GM21529 (cell line): ENCODE results near the gene EGFL8.
"Not testable (repeated sequence)": the region's sequence is repeated elsewhere in the genome, so short reads cannot be mapped to it uniquely, and the experiment has no call there.

Experiments used
- ATAC-seq: cut with Tn5 transposase; IDR thresholded peaks from one replicate; pipeline ENCODE4 v1.9.1; 2021; ENCODE audit not compliant: unreplicated experiment

The EGFL8 gene

DNA sequence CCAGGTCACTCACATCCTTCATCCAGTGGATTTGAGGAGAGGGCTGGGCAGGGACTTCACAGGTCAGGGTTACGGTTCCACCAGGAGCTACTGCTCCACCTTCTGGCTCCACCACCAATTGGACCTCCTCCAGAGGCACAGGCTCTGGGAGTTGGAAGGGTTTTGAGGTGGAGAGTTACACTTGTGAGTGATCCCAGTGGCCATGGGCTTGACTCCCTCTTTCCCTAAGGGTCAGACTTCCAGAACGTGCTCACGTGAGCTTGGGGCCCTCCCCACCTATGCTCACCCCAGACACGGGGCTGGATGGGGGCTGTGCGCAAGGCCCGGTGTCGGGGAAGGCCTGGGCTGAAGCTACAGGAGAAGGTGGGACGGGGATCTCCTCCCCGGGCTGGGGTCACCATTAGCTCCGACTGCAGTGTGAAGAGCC is 18.2 kb downstream of the EGFL8 start:
- no peak for ATAC-seq

GRCh38 chr6:32183030-32183429 is 18.6 kb downstream of the EGFL8 start:
- no peak for ATAC-seq

DNA sequence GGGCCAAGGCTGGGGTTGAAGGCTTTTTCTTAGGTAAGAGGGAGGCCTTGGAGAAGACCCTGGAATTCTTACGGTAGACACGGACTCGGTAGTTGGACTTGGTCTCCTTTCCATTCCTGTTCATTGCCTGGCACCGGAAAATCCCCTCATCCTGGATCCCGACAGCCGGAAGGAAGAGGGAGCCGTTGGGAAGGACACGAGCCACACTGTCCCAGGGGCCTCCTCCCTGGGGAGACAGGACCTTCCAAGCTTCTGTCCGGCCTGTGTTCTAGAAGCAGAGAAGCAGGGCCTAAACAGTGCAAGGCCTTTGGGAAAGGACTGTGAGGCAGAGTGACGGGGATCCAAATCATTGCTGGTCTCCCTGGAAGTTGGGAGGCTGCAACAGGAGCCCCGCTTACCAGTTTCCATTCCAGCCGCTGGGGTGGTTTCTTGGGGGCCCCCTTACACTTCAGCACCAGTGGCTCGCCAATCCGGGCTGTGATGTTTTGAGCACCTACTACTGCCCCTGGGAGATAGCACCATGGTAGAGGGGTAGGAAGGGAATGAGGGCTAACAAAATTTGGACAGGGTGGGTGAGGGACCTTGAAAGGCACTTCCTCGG is 19.2 kb downstream of the EGFL8 start:
- ATAC-seq: no peak

DNA sequence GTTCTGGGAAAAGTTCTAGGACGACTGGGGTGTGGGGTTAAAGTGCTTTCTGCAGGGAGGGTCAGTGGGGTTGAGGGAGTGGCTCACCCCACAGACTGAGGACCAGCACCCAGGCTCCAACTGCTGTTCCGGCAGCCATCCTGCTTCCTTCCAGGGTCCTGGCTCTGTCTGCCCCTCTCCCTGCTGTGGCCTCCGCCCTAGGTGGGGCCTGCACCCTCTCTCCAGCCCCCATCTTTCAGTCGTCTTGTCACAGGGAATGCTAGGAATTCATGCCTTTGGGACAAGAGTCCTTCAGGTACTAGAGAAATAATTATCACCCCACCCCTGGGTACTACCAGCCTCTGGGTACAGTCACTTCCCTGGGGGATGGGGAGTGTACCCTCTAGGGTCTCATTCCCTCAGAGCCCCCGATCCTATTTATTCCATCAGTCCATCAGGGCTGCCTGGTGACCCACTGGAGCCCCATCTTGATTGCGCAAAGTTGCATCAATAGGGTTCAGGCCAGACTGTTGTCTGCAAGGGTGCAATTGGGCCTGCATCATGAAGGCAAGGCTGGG is 19.8 kb downstream of the EGFL8 start, which contains the start of gene AGER:
AGER (minus strand) TSS at position 170 of the 557 bp plus-strand sequence; CDS start at position 139, 31 bp downstream.
- ATAC-seq: no peak

- peak; percentile 62 for ATAC-seq
These were observed 21.3 kb downstream of the EGFL8 start for GRCh38 chr6:32185681-32186131.

GRCh38 chr6:32186151-32186840 is 21.9 kb downstream of the EGFL8 start:
- ATAC-seq: not testable (repeated sequence)

DNA sequence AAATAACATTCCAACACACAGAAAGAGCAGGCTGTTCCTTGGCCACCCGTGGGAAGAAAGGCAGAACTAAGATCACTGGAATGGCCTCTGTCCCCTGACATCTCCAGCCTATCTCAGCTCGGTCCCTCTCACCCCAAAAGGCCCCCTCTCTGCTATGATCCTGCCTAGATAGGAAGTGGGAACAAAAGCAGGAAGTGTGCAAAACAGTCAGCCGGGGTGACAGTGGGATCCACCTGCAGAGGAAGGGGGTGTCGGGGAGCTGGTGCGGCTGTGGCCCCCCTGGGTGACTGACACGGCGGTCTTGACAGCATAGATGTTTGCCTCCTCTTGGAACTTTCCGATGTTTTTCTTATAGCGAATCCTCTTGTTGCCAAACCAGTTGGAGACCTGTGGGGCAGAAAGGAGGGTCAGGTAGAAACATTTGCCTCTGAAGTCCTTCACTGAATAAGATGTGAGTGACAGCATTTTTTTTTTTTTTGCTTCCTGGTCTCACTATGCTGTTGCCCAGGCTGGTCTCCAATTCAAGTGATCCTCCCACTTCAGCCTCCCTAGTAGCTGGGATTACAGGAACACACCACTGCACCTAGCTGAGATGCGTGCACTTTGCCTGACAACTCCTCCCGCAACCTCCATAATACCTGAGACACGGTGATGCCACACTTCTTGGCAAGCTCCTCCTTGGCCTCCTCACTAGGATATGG is 22.8 kb downstream of the EGFL8 start:
- no peak for ATAC-seq

DNA sequence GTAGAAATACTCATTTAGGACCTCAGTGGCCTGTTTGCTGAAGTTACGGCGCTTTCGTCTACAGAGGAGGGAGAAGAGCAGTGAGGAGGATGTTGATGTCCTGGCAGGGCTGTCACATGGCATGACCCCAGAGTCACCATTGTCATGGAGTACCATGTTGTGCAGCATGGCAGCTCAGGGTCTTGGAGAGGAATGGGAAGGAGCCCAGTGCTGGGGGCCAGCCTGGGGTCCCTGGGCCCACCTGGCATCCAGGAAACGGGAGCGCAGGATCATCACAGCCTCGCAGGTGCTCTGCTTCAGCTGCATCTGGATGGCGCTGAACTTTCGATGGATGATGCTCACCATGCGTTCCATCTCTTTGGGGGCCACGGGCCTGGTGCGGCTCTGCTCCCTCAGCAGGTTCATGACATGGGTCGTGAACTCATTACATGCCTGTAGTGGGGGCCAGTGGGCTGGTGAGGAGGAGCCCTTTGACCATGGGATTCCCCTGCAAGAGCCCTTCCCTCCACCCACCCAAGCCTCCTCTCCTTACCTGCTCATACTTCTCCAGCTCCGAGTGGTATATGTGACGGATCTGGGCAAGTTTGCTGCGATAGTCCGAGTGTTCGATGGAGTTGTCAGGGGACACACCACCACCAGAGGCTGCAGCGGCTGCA is 23.5 kb downstream of the EGFL8 start:
- ATAC-seq: not testable (repeated sequence)

GRCh38 chr6:32188381-32189068 is 24.1 kb downstream of the EGFL8 start:
- no peak for ATAC-seq

DNA sequence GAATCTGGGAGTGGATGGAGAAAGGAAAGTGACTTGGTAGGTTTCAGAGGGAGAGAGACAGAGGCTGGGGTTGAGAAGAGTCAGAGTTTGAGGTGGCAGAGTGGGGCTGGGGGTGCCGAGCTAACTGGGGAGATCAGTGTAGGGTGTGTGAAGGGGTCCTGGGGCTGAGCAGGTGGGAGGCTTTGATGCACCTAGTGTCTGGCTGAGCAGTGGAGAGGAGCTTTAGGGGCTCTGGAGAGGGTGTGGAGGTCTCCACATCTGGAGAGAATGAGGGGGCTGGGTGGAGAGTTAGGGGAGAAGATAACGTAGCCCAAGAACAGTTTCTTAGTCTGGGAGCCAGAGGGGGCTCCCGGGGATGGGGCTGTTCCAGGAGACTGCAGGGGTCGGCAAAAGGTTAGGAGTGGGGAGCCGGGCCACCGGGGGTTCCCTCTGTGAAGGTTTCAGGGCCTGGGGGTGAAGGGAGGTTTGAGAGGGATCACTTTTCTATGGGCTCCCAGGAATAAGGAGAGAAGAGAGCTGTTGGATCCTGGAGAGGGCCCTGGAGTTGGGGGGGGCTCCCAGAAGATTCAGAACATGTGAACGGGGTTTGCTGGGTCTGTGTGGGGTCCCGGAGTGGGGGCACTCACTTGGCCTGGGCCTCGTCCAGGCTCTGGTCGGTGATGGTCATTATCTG is 24.8 kb downstream of the EGFL8 start:
- no peak for ATAC-seq

GRCh38 chr6:32189742-32190053 is 25.3 kb downstream of the EGFL8 start:
- no peak for ATAC-seq

DNA sequence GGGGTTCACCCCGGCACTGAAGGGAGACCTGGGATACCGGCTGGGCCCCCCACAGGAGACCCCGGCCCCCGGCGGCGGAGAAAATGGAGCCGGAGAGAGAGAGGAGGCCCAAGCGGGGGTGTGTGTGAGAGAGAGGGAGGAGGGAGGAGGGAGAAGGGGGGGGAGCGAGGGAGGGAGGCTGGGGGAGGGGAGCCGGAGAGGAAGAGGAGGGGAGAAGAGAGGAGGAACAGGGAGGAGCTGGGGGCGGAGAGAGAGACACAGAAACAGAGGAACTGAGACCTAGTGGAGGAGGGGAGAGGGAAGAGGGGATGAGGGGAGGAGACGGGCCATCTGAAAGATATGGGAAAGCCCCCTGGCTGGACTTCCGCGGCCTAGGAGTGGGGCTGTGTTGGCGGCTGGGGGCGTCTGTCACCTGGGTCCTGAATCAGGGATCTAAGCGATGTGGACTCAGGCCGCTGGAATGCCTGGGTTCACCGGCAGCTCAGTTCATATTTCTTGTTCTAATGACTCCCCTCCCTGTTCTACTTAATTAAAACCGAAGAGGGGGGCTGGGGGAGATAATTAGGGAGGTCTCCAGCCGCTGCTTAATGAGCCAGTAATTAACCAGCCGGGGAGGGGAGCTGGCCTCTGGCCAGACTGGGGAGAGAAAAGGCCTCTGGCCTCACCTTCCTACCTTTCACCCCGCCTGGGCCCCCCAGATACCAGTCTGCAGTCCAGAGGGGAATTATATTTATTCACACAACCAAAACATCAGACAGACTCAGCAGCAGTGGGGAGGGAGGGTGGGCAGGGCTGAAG is 25.9 kb downstream of the EGFL8 start, which contains the start of gene PBX2:
PBX2 (minus strand) TSS at position 149 of the 798 bp plus-strand sequence. CDS start 287 bp downstream, outside the sequence.
- peak; percentile 50 for ATAC-seq

GRCh38 chr6:32190911-32191677 is 26.7 kb downstream of the EGFL8 start:
- no peak for ATAC-seq

- no peak for ATAC-seq
These were observed 27.6 kb downstream of the EGFL8 start for GRCh38 chr6:32191696-32192607.

DNA sequence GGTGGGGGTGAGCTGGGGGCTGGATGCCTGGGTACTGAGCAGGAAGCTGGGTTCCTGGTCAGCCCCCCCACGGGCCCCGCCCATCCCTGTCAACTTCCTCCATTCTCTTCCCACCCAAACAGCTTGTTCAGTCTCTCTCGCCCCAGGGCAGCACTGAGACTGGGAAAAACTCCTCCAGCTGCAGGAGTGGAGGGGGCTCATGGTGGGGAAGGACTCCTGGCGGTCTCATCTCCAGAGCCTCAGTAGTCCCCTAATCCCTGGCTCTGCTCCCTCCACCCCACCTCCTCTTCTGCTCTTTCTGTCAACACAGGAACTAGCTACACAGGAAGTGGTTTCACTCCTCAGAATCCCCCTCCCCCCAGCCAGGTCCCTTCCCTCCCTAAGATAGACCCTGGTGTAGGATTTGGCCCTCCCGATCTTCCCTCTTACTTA is 28.2 kb downstream of the EGFL8 start, which contains the start of gene GPSM3:
GPSM3 (minus strand) TSS at position 36 of the 432 bp plus-strand sequence. CDS start 130 bp downstream, outside the sequence.
- ATAC-seq: no peak

GRCh38 chr6:32193096-32193495 is 28.7 kb downstream of the EGFL8 start:
- not testable (repeated sequence) for ATAC-seq

GRCh38 chr6:32194388-32194787 is 30.0 kb downstream of the EGFL8 start:
- ATAC-seq: no peak
